Measurements from ENCODE around the gene TMEM9.

Gene TMEM9

DNA sequence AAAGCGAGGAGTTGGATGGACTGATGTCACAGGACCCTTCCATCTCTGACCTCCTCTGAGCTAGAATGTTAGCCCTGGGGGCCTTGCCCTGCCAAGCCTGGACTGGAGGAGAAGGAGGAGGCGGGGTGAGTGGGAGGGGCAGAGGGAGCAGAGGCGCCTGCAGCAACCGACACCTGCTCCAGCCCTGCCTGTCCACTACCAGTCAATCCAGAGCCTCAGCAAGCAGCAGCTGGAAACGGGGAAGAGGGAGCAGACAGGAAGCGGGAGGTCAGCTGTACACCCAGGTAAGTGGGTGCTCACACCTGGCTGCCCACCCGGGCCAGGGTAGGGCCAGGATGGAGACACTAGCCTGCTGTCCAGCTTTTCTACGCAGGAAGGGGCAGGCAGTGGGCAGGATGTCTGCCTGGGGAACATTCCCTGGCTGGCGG is 36.4 kb upstream of the TMEM9 start, which contains the start of gene IGFN1:
TSS of gene IGFN1 (plus strand) at position 201 of the 428 bp plus-strand sequence. CDS start 2,470 bp downstream, outside the sequence.
- TF ChIP-seq, protein P1, sequence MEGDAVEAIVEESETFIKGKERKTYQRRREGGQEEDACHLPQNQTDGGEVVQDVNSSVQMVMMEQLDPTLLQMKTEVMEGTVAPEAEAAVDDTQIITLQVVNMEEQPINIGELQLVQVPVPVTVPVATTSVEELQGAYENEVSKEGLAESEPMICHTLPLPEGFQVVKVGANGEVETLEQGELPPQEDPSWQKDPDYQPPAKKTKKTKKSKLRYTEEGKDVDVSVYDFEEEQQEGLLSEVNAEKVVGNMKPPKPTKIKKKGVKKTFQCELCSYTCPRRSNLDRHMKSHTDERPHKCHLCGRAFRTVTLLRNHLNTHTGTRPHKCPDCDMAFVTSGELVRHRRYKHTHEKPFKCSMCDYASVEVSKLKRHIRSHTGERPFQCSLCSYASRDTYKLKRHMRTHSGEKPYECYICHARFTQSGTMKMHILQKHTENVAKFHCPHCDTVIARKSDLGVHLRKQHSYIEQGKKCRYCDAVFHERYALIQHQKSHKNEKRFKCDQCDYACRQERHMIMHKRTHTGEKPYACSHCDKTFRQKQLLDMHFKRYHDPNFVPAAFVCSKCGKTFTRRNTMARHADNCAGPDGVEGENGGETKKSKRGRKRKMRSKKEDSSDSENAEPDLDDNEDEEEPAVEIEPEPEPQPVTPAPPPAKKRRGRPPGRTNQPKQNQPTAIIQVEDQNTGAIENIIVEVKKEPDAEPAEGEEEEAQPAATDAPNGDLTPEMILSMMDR (IDR thresholded peaks at IDR 0.05; ENCODE audit: insufficient read depth, low read length, poor library complexity, severe bottlenecking), result no peak
- no peak within 1 kb of the TSS for H3K4me3 ChIP-seq (replicated peaks; ENCODE audit: low read depth, low read length)
- no peaks in the 10 kb centered on the region for H3K36me3 ChIP-seq (ENCODE audit: control insufficient read depth, insufficient read depth, low read length)
- peaks cover 4% of the 10 kb centered on the region for H3K27me3 ChIP-seq (replicated peaks; ENCODE audit: control insufficient read depth, insufficient read depth, low read length)
- DNase-seq (ENCODE audit: extremely low read depth, insufficient read length), result no peak

DNA sequence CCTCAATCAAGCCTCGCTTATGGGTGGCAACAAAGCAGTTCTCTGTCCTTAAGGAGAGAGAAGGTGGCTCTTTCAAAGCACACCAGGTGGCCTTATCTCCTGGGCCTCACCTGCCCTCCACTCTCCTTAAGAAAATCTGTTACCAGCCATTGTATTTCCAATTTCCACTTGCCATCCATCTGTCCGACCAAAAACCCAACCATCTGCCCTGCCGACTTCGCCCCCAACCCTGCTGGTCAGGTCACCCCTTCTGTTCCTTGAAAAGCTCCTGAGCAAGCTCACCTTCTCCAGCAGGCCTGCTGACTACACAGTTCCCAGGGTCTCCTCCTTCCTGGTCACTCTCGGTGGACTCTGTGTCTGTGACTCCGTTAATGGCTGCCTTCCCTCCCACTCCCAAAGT is 35.7 kb upstream of the TMEM9 start:
- TF ChIP-seq, protein P1 (IDR thresholded peaks at IDR 0.05; ENCODE audit: insufficient read depth, low read length, poor library complexity, severe bottlenecking), result no peak
- DNase-seq (ENCODE audit: extremely low read depth, insufficient read length), result no peak
- Histone ChIP-seq H3K27me3 (replicated peaks; ENCODE audit: control insufficient read depth, insufficient read depth, low read length) (peaks cover 4% of the 10 kb centered on the region), H3K36me3 (ENCODE audit: control insufficient read depth, insufficient read depth, low read length) (no peaks in the 10 kb centered on the region), H3K4me3 (replicated peaks; ENCODE audit: low read depth, low read length) (no peak overlapping the region)

DNA sequence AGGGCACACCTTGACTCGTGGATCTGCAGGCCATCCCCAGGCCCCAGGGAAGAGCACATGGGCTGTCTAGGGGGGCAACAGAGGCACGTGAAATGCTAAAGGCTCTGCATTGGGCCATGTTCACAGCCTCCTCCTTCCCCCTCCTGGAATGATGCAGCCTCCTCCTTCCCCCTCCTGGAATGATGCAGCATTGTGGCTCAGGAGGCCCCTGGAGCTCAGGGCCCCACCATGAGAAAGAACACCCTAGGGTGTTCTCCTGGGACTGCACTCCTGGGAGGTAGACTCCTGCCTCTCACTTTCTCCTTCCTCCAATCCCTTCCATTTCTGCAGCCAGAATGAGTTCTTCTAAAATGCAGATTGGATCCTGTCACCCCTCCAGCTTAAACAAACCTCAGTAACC is 34.8 kb upstream of the TMEM9 start:
- Histone ChIP-seq H3K27me3 (replicated peaks; ENCODE audit: control insufficient read depth, insufficient read depth, low read length) (peaks cover 4% of the 10 kb centered on the region), H3K4me3 (replicated peaks; ENCODE audit: low read depth, low read length) (no peak overlapping the region), H3K36me3 (ENCODE audit: control insufficient read depth, insufficient read depth, low read length) (no peaks in the 10 kb centered on the region)
- no peak for DNase-seq (ENCODE audit: extremely low read depth, insufficient read length)
- TF ChIP-seq, protein P1 (IDR thresholded peaks at IDR 0.05; ENCODE audit: insufficient read depth, low read length, poor library complexity, severe bottlenecking), result no peak

DNA sequence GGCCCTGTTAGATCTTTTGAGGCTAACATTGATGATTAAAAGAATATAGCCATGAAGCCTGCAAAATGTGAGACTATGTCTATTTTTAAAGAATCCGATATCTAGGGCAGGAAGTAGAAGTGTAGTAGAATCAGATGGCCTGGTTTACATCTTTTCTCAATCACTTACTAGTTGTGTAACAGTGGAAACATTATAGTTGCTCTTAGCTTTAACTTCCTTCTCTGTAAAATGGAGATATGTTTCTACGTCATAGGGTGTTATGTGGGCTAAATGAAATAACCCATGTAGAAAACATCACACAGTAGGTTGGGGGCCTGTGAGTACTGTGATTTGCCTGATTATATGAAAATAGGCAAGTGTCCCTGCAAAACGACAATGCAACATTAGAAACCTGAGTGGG is 31.9 kb upstream of the TMEM9 start:
- DNase-seq (ENCODE audit: extremely low read depth, insufficient read length), result no peak
- H3K27me3 ChIP-seq (replicated peaks; ENCODE audit: control insufficient read depth, insufficient read depth, low read length), result peaks cover 4% of the 10 kb centered on the region

DNA sequence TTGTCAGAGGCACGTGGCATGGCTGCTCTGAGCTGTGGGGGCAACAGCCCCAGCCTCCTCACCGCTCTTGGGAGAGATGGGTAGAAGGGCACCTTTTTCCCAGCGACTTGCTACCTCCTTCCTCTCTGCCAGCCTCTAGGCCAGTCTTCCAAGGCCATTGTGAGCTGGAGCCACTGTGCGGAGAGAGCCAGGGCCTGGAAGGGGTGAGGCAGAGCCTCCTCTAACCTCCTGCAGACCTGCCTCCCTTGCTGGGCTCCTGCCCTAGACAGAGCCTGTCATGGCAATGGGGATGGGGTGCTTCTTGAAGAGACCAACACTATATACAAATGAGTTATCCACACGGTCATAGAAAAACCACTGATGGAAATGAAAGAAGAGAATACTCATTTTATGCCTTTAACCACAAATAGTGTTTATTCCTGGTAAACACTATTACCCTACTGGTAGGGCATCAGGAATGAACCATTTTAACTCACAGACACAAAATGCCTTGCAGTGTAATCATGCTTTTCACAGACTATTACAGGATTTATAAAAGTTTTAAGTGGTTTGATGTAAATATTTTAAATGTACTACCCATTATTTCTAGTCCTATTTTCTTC is 31.4 kb upstream of the TMEM9 start:
- H3K36me3 ChIP-seq (ENCODE audit: control insufficient read depth, insufficient read depth, low read length), result no peaks in the 10 kb centered on the region
- H3K27me3 ChIP-seq (replicated peaks; ENCODE audit: control insufficient read depth, insufficient read depth, low read length), result peaks cover 4% of the 10 kb centered on the region
- no peak overlapping the region for H3K4me3 ChIP-seq (replicated peaks; ENCODE audit: low read depth, low read length)
- TF ChIP-seq, protein P1 (IDR thresholded peaks at IDR 0.05; ENCODE audit: insufficient read depth, low read length, poor library complexity, severe bottlenecking), result no peak
- no peak for DNase-seq (ENCODE audit: extremely low read depth, insufficient read length)

More for the DNA sequence above, 31.9 kb upstream of the TMEM9 start:
- no peak overlapping the region for H3K4me3 ChIP-seq (replicated peaks; ENCODE audit: low read depth, low read length)
- TF ChIP-seq, protein P1 (IDR thresholded peaks at IDR 0.05; ENCODE audit: insufficient read depth, low read length, poor library complexity, severe bottlenecking), result no peak
- no peaks in the 10 kb centered on the region for H3K36me3 ChIP-seq (ENCODE audit: control insufficient read depth, insufficient read depth, low read length)

DNA sequence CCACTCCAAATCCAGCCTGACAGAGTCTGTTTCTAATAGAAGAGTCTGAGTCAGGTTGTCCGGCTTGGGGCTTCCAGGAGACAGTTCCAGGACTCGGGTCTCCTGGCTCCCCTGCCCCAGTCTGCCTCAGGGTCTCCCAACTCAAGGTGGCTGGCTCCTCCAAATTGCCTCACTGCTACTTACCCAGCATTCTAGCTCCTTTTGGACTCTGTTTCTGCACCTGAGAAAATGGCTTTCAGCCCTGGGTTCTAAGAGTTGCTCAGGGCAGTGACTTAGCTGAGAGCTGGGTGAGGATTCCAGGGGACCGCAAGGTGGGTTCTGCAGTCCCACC is 30.8 kb upstream of the TMEM9 start:
- no peaks in the 10 kb centered on the region for H3K36me3 ChIP-seq (ENCODE audit: control insufficient read depth, insufficient read depth, low read length)
- no peak for DNase-seq (ENCODE audit: extremely low read depth, insufficient read length)
- TF ChIP-seq, protein P1 (IDR thresholded peaks at IDR 0.05; ENCODE audit: insufficient read depth, low read length, poor library complexity, severe bottlenecking), result no peak

More for the DNA sequence above, 30.8 kb upstream of the TMEM9 start:
- H3K4me3 ChIP-seq (replicated peaks; ENCODE audit: low read depth, low read length), result no peak overlapping the region
- peaks cover 4% of the 10 kb centered on the region for H3K27me3 ChIP-seq (replicated peaks; ENCODE audit: control insufficient read depth, insufficient read depth, low read length)

Data from GM06990 (cell line).